Measurements from ENCODE around the gene EDRF1. TPM values are rescaled to one million over a fixed set of nuclear protein-coding genes. Genes with fewer than 3 reads are reported as not detected.

Gene EDRF1
- total and polyA plus RNA-seq, 2 of the 13 experiments (the other 11 are each of a cell fraction or from before 2014, with no cell fraction given) = 16.9 to 26.7 TPM

GRCh38 chr10:125792342-125793300, 73.1 kb downstream of the EDRF1 start (continued):
- TF ChIP-seq LBX2 (CRISPR knock-in tag; IDR thresholded peaks at IDR 0.05; ENCODE audit: borderline replicate concordance) = no peak
- TF ChIP-seq SP140L (CRISPR knock-in tag; IDR thresholded peaks at IDR 0.05; ENCODE audit: borderline replicate concordance) = no peak
- TF ChIP-seq XRCC5 (optimal IDR thresholded peaks at IDR 0.05; ENCODE audit: low read length) = peak; percentile 99
- TF ChIP-seq MLXIP (CRISPR knock-in tag; IDR thresholded peaks at IDR 0.05; ENCODE audit: borderline replicate concordance) = no peak
- no peak for TF ChIP-seq RAD51 (IDR thresholded peaks at IDR 0.05; ENCODE audit: borderline replicate concordance)
- TF ChIP-seq BATF2 (CRISPR knock-in tag; IDR thresholded peaks at IDR 0.05) = no peak
- TF ChIP-seq ADNP (CRISPR knock-in tag; IDR thresholded peaks at IDR 0.05) = 0 out of 2 replicates have a peak, but pooled peaks have one; percentile 59
- no peak for TF ChIP-seq SRF (IDR thresholded peaks at IDR 0.05; ENCODE audit: low read depth, low read length)
- TF ChIP-seq FOXA3 (CRISPR knock-in tag; IDR thresholded peaks at IDR 0.05) = peak; percentile 96
- TF ChIP-seq AGO1 (IDR thresholded peaks at IDR 0.05; ENCODE audit: low read depth, low read length, poor library complexity, severe bottlenecking) = no peak
- TF ChIP-seq TAF15 (IDR thresholded peaks at IDR 0.05; ENCODE audit: low read depth, low read length, poor library complexity, severe bottlenecking) = no peak
- TF ChIP-seq ZNF710 (CRISPR knock-in tag; IDR thresholded peaks at IDR 0.05; ENCODE audit: borderline replicate concordance) = peak; percentile 86; the same call in 1 of the 2 replicates
- TF ChIP-seq REL (CRISPR knock-in tag; conservative IDR thresholded peaks at IDR 0.05) = 0 out of 2 replicates have a peak, but pooled peaks have one; percentile 40
- no peak for TF ChIP-seq PCBP1 (IDR thresholded peaks at IDR 0.05; ENCODE audit: borderline replicate concordance, low read depth, low read length)
- peak; percentile 63; the same call in 1 of the 2 replicates for TF ChIP-seq BORCS8-MEF2B (CRISPR knock-in tag; IDR thresholded peaks at IDR 0.05)
- TF ChIP-seq ZNF709 (CRISPR knock-in tag; IDR thresholded peaks at IDR 0.05) = no peak
- 0 out of 2 replicates have a peak, but pooled peaks have one; percentile 41 for TF ChIP-seq ZNF451 (CRISPR knock-in tag; IDR thresholded peaks at IDR 0.05)
- TF ChIP-seq ZNF619 (CRISPR knock-in tag; IDR thresholded peaks at IDR 0.05) = peak; percentile 97; the same call in 1 of the 2 replicates
- no peak for TF ChIP-seq ZSCAN30 (CRISPR knock-in tag; IDR thresholded peaks at IDR 0.05)
- no peak for TF ChIP-seq NFYC (CRISPR knock-in tag; IDR thresholded peaks at IDR 0.05)
- TF ChIP-seq ATF4 (CRISPR knock-in tag; IDR thresholded peaks at IDR 0.05) = peak in 1 of 2 experiments; percentile 66; a peak in 2 of 4 replicates

Data from HepG2 (cell line).